Frontal cortex (tissue), 4 donors: Measurements from ENCODE around the gene TUNAR. TPM values are rescaled to one million over a fixed set of nuclear protein-coding genes. Genes with fewer than 3 reads are reported as not detected.
"Not testable (repeated sequence)": the region's sequence is repeated elsewhere in the genome, so short reads cannot be mapped to it uniquely, and the experiment has no call there.

ENCODE experiments used
- DNase-seq, 2 donors: peaks; one replicate each; pipeline ENCODE4 v3.0.0; 2012; ENCODE audit warnings: low spot score in 2 of 2
- FAIRE-seq: peaks from 2 replicates; lab custom pipeline; 2012; peaks lifted over from hg19 to GRCh38; lab: Jason Lieb, UNC
- total RNA-seq: library from RNA; depleted of rRNA; stranded (reverse); fragments of >200 nt; gene quantifications from one replicate; pipeline ENCODE4 v1.2.3, GENCODE V29; 2014
- donor health status: control.
- donor health status: control.
- donor health status: control.

The TUNAR gene
- total RNA-seq, 1 donor from 2014 or later = 7.3 TPM

- FAIRE-seq = no peak
- DNase-seq = no peak
Measured at GRCh38 chr14:95956601-95957460, 80.2 kb downstream of the TUNAR start.

- FAIRE-seq = no peak
- DNase-seq = no peak
Measured at GRCh38 chr14:95958105-95958504, 81.5 kb downstream of the TUNAR start.

- FAIRE-seq = no peak
- DNase-seq = no peak
Measured at GRCh38 chr14:95959317-95959716, 82.7 kb downstream of the TUNAR start.

GRCh38 chr14:95961481-95961880 lies 84.8 kb downstream of the TUNAR start:
- DNase-seq = no peak
- FAIRE-seq = no peak

- DNase-seq (no peak), FAIRE-seq (no peak)
Measured at GRCh38 chr14:95964901-95965300, 88.3 kb downstream of the TUNAR start.

- FAIRE-seq, DNase-seq: not testable (repeated sequence)
Measured at GRCh38 chr14:95968048-95968447, 91.4 kb downstream of the TUNAR start.

Other genes starting within 250 kb of the TUNAR start
- not detected for gene TCL1B, start 190.4 kb upstream of the TUNAR start, total RNA-seq
- gene TCL1A, start 162.7 kb upstream of the TUNAR start, total RNA-seq = not detected
- gene C14orf132, start 162.5 kb downstream of the TUNAR start, total RNA-seq = 32.6 TPM